Fibroblast of pulmonary artery (primary cell): ENCODE data around the gene FOXK2.

Source experiments
- DNase-seq: peaks from one replicate; pipeline ENCODE4 v3.0.0-alpha.2; 2010; ENCODE audit warnings: low read depth
- H3K4me3 ChIP-seq: replicated peaks from 2 replicates; pipeline ENCODE4 v1.5.1; 2011; ENCODE audit warnings: low read depth, mild to moderate bottlenecking, control low read depth, low read length, moderate library complexity
- CTCF ChIP-seq: IDR thresholded peaks from 2 replicates; pipeline ENCODE4 v1.5.1; 2011; ENCODE audit warnings: mild to moderate bottlenecking, control low read depth, low read length, inconsistent platforms; ENCODE audit errors: missing control alignments

FOXK2 gene

GRCh38 chr17:82642022-82642421 is 122.5 kb downstream of the FOXK2 start:
- no peak for DNase-seq

DNA sequence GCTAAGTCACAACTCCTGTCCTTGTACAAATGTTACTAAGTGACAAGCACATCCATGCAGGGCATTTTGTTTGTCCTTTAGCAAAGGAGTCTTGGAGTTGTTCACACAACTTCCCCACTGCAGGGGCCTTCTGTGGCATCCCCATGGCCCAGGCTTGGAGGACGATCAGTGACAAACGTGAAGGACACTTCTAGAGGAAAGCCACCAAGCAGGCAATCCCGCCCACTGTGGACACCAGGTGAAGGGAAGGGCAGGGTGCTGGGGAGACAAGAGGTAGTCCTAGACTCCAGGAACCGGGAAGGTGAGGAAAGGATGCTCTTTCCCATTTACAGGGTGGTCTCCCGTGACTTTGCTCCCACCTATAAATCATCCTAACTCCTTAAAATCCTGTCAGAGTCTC is 124.6 kb downstream of the FOXK2 start:
- no peak overlapping the region for H3K4me3 ChIP-seq
- no peak for TF ChIP-seq CTCF
- no peak for DNase-seq

More at GRCh38 chr17:82642022-82642421, 122.5 kb downstream of the FOXK2 start:
- H3K4me3 ChIP-seq: no peak overlapping the region
- TF ChIP-seq CTCF: no peak

DNA sequence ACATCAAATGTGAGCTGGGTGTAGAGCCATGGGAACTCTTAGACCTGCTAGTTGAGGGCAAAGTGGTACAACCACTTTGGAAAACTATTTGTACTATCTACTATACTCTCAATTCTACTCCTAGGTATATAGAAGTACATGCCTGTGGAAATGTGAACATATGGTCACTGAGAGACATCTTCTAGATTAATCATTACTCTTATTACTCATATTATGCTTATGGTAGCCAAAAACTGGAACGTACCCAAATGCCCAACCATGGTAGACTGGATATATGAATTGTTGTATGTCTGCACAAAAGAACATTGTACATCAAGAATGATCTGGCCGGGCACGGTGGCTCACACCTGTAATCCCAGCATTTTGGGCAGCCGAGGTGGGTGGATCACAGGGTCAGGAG is 126.0 kb downstream of the FOXK2 start:
- DNase-seq: no peak
- TF ChIP-seq CTCF: no peak
- H3K4me3 ChIP-seq: no peak overlapping the region

GRCh38 chr17:82647593-82648164 is 128.1 kb downstream of the FOXK2 start:
- H3K4me3 ChIP-seq: peak overlapping the region; percentile 92
- TF ChIP-seq CTCF: no peak
- no peak for DNase-seq

GRCh38 chr17:82648165-82648668 is 128.7 kb downstream of the FOXK2 start, which contains the start of gene WDR45B:
Gene WDR45B (minus strand): TSS chr17:82648444. CDS start chr17:82648340, 104 bp downstream.
- no peak for TF ChIP-seq CTCF
- H3K4me3 ChIP-seq: peak within 1 kb of the TSS; percentile 92
- peak; percentile 98 for DNase-seq

DNA sequence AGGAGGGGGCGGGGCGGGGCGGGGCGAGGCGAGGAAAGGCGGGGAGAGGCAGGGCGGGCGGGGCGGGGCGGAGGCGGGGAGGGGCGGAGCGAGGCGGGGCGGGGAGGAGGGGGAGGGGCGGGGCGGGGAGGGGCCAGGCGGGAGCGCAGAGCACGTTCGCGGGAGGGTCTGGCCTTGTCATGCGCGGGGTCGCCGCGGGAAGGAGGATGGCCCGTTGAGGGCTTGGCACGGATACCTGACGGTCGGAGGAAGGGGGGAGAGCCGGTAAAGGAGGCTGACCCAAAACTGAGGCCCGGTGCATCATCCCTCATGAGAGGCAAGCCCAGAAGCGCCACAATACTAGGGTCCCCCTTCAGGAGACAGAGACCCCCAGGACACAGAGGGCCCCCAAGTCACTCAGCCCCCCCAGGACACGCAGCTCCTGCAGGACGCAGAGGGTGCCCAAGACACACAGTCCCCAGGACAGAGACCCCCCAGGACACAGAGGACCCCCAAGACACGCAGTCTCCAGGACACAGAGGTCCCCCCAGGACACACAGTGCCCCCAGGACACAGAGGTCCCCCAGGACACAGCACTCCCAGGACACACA is 129.3 kb downstream of the FOXK2 start:
- peak overlapping the region; percentile 53 for H3K4me3 ChIP-seq
- no peak for TF ChIP-seq CTCF
- DNase-seq: no peak
